H1 (cell line): ENCODE results near the gene ACYP2. TPM values are rescaled to one million over a fixed set of nuclear protein-coding genes. Genes with fewer than 3 reads are reported as not detected.

ENCODE experiments used
- CTCF ChIA-PET: fragments of 300-600 bp; sonication (Branson Sonifier 250); formaldehyde crosslinking; loops from one replicate; lab custom pipeline; 2021; ENCODE audit not compliant: partially characterized antibody; lab: Charles Lee
- POLR2A ChIA-PET: fragments of 300-600 bp; sonication (Branson Sonifier 250); formaldehyde crosslinking; loops from one replicate; lab custom pipeline; 2021; ENCODE audit warnings: inconsistent platforms; ENCODE audit not compliant: partially characterized antibody; lab: Charles Lee
- DNase-seq, 2 experiments: peaks; one replicate each; pipeline versions ENCODE4 v3.0.0 to v3.0.0-alpha.2; 2010 to 2022; ENCODE audit warnings: low spot score in 2 of 2, low read depth in 1 of 2, mixed read lengths in 1 of 2
- FAIRE-seq: peaks from 2 replicates; lab custom pipeline; 2011; peaks lifted over from hg19 to GRCh38; lab: Jason Lieb, UNC
- H2AFZ ChIP-seq: 2 replicates; pipeline ENCODE4 v1.8.1; 2012; ENCODE audit warnings: low read length, inconsistent platforms
- H2AK5ac ChIP-seq: 2 replicates; pipeline ENCODE4 v1.6.1; 2013; ENCODE audit warnings: low read depth, low read length
- H2BK120ac ChIP-seq: replicated peaks from 2 replicates; pipeline ENCODE3; 2013; ENCODE audit warnings: low read depth, low read length, inconsistent platforms
- H2BK12ac ChIP-seq: 2 replicates; pipeline ENCODE4 v1.6.1; 2013; ENCODE audit warnings: low read depth, low read length
- H2BK15ac ChIP-seq: 2 replicates; pipeline ENCODE4 v1.6.1; 2013; ENCODE audit warnings: low read length
- H2BK20ac ChIP-seq: 2 replicates; pipeline ENCODE4 v1.6.1; 2013; ENCODE audit warnings: low read length
- H2BK5ac ChIP-seq: 2 replicates; pipeline ENCODE4 v1.6.1; 2013; ENCODE audit warnings: low read depth, low read length
- H3K14ac ChIP-seq: 2 replicates; pipeline ENCODE4 v1.6.1; 2013; ENCODE audit warnings: inconsistent platforms; ENCODE audit not compliant: insufficient read length
- H3K18ac ChIP-seq: 2 replicates; pipeline ENCODE4 v1.6.1; 2013; ENCODE audit warnings: low read length; ENCODE audit errors: extremely low read depth
- H3K23ac ChIP-seq: 2 replicates; pipeline ENCODE4 v1.6.1; 2013; ENCODE audit warnings: inconsistent platforms; ENCODE audit not compliant: insufficient read length
- H3K23me2 ChIP-seq: 2 replicates; pipeline ENCODE4 v1.6.1; 2013; ENCODE audit warnings: low read depth, low read length
- H3K27ac ChIP-seq: 2 replicates; pipeline ENCODE4 v1.6.1; 2011; ENCODE audit warnings: low read depth, low read length, inconsistent platforms
- H3K27me3 ChIP-seq, 4 experiments: replicated peaks in 1 of 4; 1 replicate in 1 of 4; 2 replicates in 3 of 4; pipeline versions ENCODE4 v1.6.1 to v1.8.1; 2011 to 2013; ENCODE audit warnings: low read length in 3 of 4, mild to moderate bottlenecking in 3 of 4, inconsistent platforms in 2 of 4, mixed read lengths in 2 of 4, moderate library complexity in 1 of 4; ENCODE audit not compliant: control insufficient read depth in 3 of 4, insufficient read depth in 3 of 4; ENCODE audit errors: extremely low read depth in 1 of 4
- H3K36me3 ChIP-seq, 4 experiments: 2 replicates each; pipeline versions ENCODE4 v1.6.1 to v1.8.1; 2011 to 2013; ENCODE audit warnings: mild to moderate bottlenecking in 4 of 4, low read length in 3 of 4, moderate library complexity in 2 of 4, control low read depth in 1 of 4, inconsistent platforms in 1 of 4; ENCODE audit not compliant: insufficient read depth in 4 of 4, control insufficient read depth in 2 of 4
- H3K4ac ChIP-seq: replicated peaks from 2 replicates; pipeline ENCODE3; 2013; ENCODE audit warnings: low read length, low read depth, mixed read lengths, inconsistent platforms; ENCODE audit not compliant: insufficient read length
- H3K4me1 ChIP-seq, 4 experiments: replicated peaks in 1 of 4; 1 replicate in 1 of 4; 2 replicates in 3 of 4; pipeline versions ENCODE4 v1.6.1 to v1.8.1; 2011 to 2013; ENCODE audit warnings: low read length in 3 of 4, inconsistent platforms in 2 of 4, mixed read lengths in 1 of 4; ENCODE audit not compliant: insufficient read depth in 4 of 4, control insufficient read depth in 3 of 4
- H3K4me2 ChIP-seq, 2 experiments: 2 replicates each; pipeline versions ENCODE4 v1.6.1 to v1.8.1; 2011 to 2013; ENCODE audit warnings: low read depth in 2 of 2, low read length in 2 of 2, control low read depth in 1 of 2, inconsistent platforms in 1 of 2, mild to moderate bottlenecking in 1 of 2; ENCODE audit not compliant: insufficient read depth in 1 of 2
- H3K4me3 ChIP-seq, 4 experiments: fragments of 200-600, 300-600 bp in 1 of 4; sonication (generic), shearing (Covaris generic), sonication (Bioruptor Twin) in 1 of 4; 2 replicates each; pipeline versions ENCODE4 v1.5.1 to v1.8.1; 2011 to 2016; ENCODE audit warnings: low read length in 4 of 4, low read depth in 3 of 4, control low read depth in 2 of 4, inconsistent platforms in 2 of 4, mild to moderate bottlenecking in 2 of 4, mixed read lengths in 1 of 4, moderate library complexity in 1 of 4; ENCODE audit not compliant: insufficient read depth in 2 of 4; ENCODE audit errors: extremely low read depth in 1 of 4
- H3K56ac ChIP-seq: replicated peaks from 2 replicates; pipeline ENCODE3; 2013; ENCODE audit warnings: low read depth, mild to moderate bottlenecking, mixed read lengths, low read length, inconsistent platforms; ENCODE audit not compliant: insufficient read length
- H3K79me1 ChIP-seq: 2 replicates; pipeline ENCODE4 v1.6.1; 2013; ENCODE audit warnings: low read depth, low read length, control low read depth
- H3K79me2 ChIP-seq, 2 experiments: 2 replicates each; pipeline versions ENCODE4 v1.6.1 to v1.8.1; 2012 to 2013; ENCODE audit warnings: low read length in 2 of 2, mild to moderate bottlenecking in 2 of 2, inconsistent platforms in 1 of 2; ENCODE audit not compliant: insufficient read depth in 2 of 2, control insufficient read depth in 1 of 2
- H3K9ac ChIP-seq, 4 experiments: replicated peaks in 1 of 4; 1 replicate in 1 of 4; 2 replicates in 3 of 4; pipeline versions ENCODE4 v1.6.1 to v1.8.1; 2011 to 2013; ENCODE audit warnings: low read depth in 3 of 4, low read length in 3 of 4, control low read depth in 2 of 4, mild to moderate bottlenecking in 2 of 4, moderate library complexity in 2 of 4, inconsistent platforms in 1 of 4; ENCODE audit errors: extremely low read depth in 1 of 4
- H3K9me3 ChIP-seq, 2 experiments: 2 replicates each; pipeline versions ENCODE4 v1.6.1 to v1.8.1; 2012 to 2013; ENCODE audit warnings: mild to moderate bottlenecking in 2 of 2, moderate library complexity in 2 of 2, control low read depth in 1 of 2, inconsistent platforms in 1 of 2, low read depth in 1 of 2, low read length in 1 of 2, mixed read lengths in 1 of 2; ENCODE audit not compliant: insufficient read depth in 2 of 2
- H4K20me1 ChIP-seq, 2 experiments: replicated peaks in 1 of 2; 2 replicates each; pipeline versions ENCODE3 to v1.8.1; 2011 to 2013; ENCODE audit warnings: inconsistent platforms in 2 of 2, low read length in 2 of 2, mild to moderate bottlenecking in 1 of 2; ENCODE audit not compliant: insufficient read depth in 2 of 2, control insufficient read depth in 1 of 2
- H4K5ac ChIP-seq: 2 replicates; pipeline ENCODE4 v1.6.1; 2013; ENCODE audit warnings: low read length, low read depth, mixed read lengths, inconsistent platforms; ENCODE audit not compliant: insufficient read length
- H4K8ac ChIP-seq: 2 replicates; pipeline ENCODE4 v1.8.0; 2013; ENCODE audit warnings: mild to moderate bottlenecking, moderate library complexity, low read length, inconsistent platforms; ENCODE audit not compliant: insufficient read depth; ENCODE audit errors: extremely low read depth
- H4K91ac ChIP-seq: replicated peaks from 2 replicates; pipeline ENCODE3; 2013; ENCODE audit warnings: low read length, mixed read lengths, inconsistent platforms; ENCODE audit not compliant: insufficient read length
- CBX5 ChIP-seq: fragments of 300-800, 300-1000 bp; sonication (generic); IDR thresholded peaks from 2 replicates; pipeline ENCODE4 v1.7.1; 2016; ENCODE audit warnings: antibody characterized with exemption, low read length, low read depth
- CTBP2 ChIP-seq: IDR thresholded peaks from 2 replicates; pipeline ENCODE4 v1.7.0; 2011; ENCODE audit warnings: borderline replicate concordance, mild to moderate bottlenecking, moderate library complexity, mixed read lengths, low read length; ENCODE audit not compliant: insufficient read depth, insufficient read length
- CTCF ChIP-seq, 3 experiments: IDR thresholded peaks; 1 replicate in 2 of 3; 2 replicates in 1 of 3; pipeline versions ENCODE4 v1.5.1 to v1.6.1; 2011; ENCODE audit warnings: low read length in 3 of 3, mild to moderate bottlenecking in 3 of 3, inconsistent platforms in 2 of 3, low read depth in 1 of 3, moderate library complexity in 1 of 3; ENCODE audit not compliant: insufficient read depth in 1 of 3; ENCODE audit errors: control extremely low read depth in 1 of 3
- HDAC2 ChIP-seq, 2 experiments: fragments of 300-600 bp in 1 of 2; sonication (generic) in 1 of 2; IDR thresholded peaks; 2 replicates each; pipeline ENCODE4 v1.6.1; 2011 to 2012; ENCODE audit warnings: low read depth in 2 of 2, low read length in 2 of 2, mild to moderate bottlenecking in 2 of 2, moderate library complexity in 2 of 2, borderline replicate concordance in 1 of 2, inconsistent platforms in 1 of 2
- RAD21 ChIP-seq, 2 experiments: IDR thresholded peaks in 1 of 2; conservative IDR thresholded peaks in 1 of 2; 2 replicates each; pipeline ENCODE4 v1.6.1; 2011; ENCODE audit warnings: low read depth in 2 of 2, low read length in 2 of 2, improper control_type of control experiment in 1 of 2, inconsistent platforms in 1 of 2, mild to moderate bottlenecking in 1 of 2, moderate library complexity in 1 of 2
- RXRA ChIP-seq: IDR thresholded peaks from 2 replicates; pipeline ENCODE4 v1.6.1; 2011; ENCODE audit warnings: low read depth, mild to moderate bottlenecking, low read length, moderate library complexity; ENCODE audit not compliant: insufficient read depth
- SIRT6 ChIP-seq: IDR thresholded peaks from one replicate; pipeline ENCODE4 v1.7.1; 2012; ENCODE audit warnings: low read length, inconsistent platforms
- SIX5 ChIP-seq: IDR thresholded peaks from 2 replicates; pipeline ENCODE4 v1.6.1; 2011; ENCODE audit warnings: mild to moderate bottlenecking, low read depth, low read length
- TCF12 ChIP-seq: IDR thresholded peaks from 2 replicates; pipeline ENCODE4 v1.6.1; 2011; ENCODE audit warnings: low read depth, mild to moderate bottlenecking, low read length
- polyA plus RNA-seq, 7 experiments: library from polyadenylated mRNA; depleted of rRNA in 3 of 7; stranded (reverse) in 5 of 7; unstranded in 2 of 7; fragments of >200 nt in 5 of 7; fragments of 200-250 nt in 2 of 7; gene quantifications; 1 replicate in 5 of 7; 2 replicates in 1 of 7; 4 replicates in 1 of 7; pipeline versions ENCODE4 v1.2.1 to v1.2.3, GENCODE V29; 2011 to 2013; ENCODE audit warnings: missing spikeins in 2 of 7, mixed read lengths in 2 of 7
- total RNA-seq: library from RNA; stranded (reverse); fragmentation: NEBNext Ultra II Directional; extraction: Animal tissue kit (Norgen Biotek cat#: 25700); gene quantifications from 2 replicates; pipeline ENCODE4 v1.2.1, GENCODE V29; 2021

ACYP2 gene
- total and polyA plus RNA-seq, 2 of the 8 experiments (the other 6 are each of a cell fraction or from before 2014, with no cell fraction given) = 3.4 to 4.4 TPM

- no peak overlapping the region for H2BK120ac ChIP-seq
- H2BK5ac ChIP-seq = no peak overlapping the region
- POLR2A ChIA-PET = no interaction called here
- H2BK15ac ChIP-seq = no peak overlapping the region
- CTCF ChIA-PET = interaction anchor here (0.7 to 1.9 kb wide), 10 partner anchors 9 to 450 kb away, joined by 3 to 5 read pairs (median 3); no protein-coding TSS in a partner anchor
- H3K56ac ChIP-seq = no peak overlapping the region
- H4K8ac ChIP-seq = no peak overlapping the region
- H3K79me1 ChIP-seq = no peaks in the 10 kb centered on the region
- TF ChIP-seq HDAC2 (IDR thresholded peaks at IDR 0.05; ENCODE audit: borderline replicate concordance in 1 of 2, low read depth in 2 of 2, low read length in 2 of 2) = no peak
- TF ChIP-seq RXRA = no peak
- TF ChIP-seq SIRT6 = no peak
- peak in 1 of 2 experiments; percentile 4; a peak in 1 of 4 replicates for TF ChIP-seq RAD21 (IDR thresholded peaks at IDR 0.05 in 1 of 2, conservative IDR thresholded peaks at IDR 0.05 in 1 of 2; ENCODE audit: low read depth in 2 of 2, low read length in 2 of 2)
- TF ChIP-seq TCF12 = no peak
- TF ChIP-seq CBX5 = no peak
- TF ChIP-seq SIX5 = no peak
- TF ChIP-seq CTBP2 = no peak
- peak in 1 of 3 experiments; percentile 36; a peak in 1 of 4 replicates for TF ChIP-seq CTCF (IDR thresholded peaks at IDR 0.05; ENCODE audit: control extremely low read depth in 1 of 3, insufficient read depth in 1 of 3, low read depth in 1 of 3, low read length in 3 of 3)
- H4K91ac ChIP-seq = no peak overlapping the region
- no peak overlapping the region for H2AK5ac ChIP-seq
- H2BK12ac ChIP-seq = no peak overlapping the region
- H3K14ac ChIP-seq = no peak overlapping the region
- H3K23me2 ChIP-seq = no peaks in the 10 kb centered on the region
- no peak for DNase-seq
- H4K5ac ChIP-seq = no peak overlapping the region
- H3K23ac ChIP-seq = no peak overlapping the region
- H3K4me1 ChIP-seq = no peaks in the 10 kb centered on the region
- H3K9me3 ChIP-seq = peaks cover 2 to 4% of the 10 kb centered on the region in 2 experiments; a peak in 2 of 4 replicates
- no peak overlapping the region for H2AFZ ChIP-seq
- H3K4ac ChIP-seq = no peak overlapping the region
- no peaks in the 10 kb centered on the region for H3K27me3 ChIP-seq
- no peak overlapping the region for H3K27ac ChIP-seq
- H3K9ac ChIP-seq = no peak overlapping the region
- no peak for FAIRE-seq
- no peaks in the 10 kb centered on the region for H3K79me2 ChIP-seq
- no peak overlapping the region for H3K18ac ChIP-seq
- H3K4me3 ChIP-seq = no peak overlapping the region
- H3K4me2 ChIP-seq = no peak overlapping the region
- H3K36me3 ChIP-seq = no peaks in the 10 kb centered on the region
- no peaks in the 10 kb centered on the region for H4K20me1 ChIP-seq
- H2BK20ac ChIP-seq = no peak overlapping the region
Measured at GRCh38 chr2:54254180-54254579, 138.8 kb downstream of the ACYP2 start.
